COLO668 (cell line): ENCODE measurements around the gene GLB1L2.
A peak's percentile ranks its signal among the peaks of the same experiment; 100 is the strongest.

Experiments
- DNase-seq: peaks from one replicate; lab custom pipeline; 2025; ENCODE audit not compliant: unreplicated experiment; lab: John Stamatoyannopoulos, UW

The GLB1L2 gene

GRCh38 chr11:134383576-134384221 is 51.9 kb downstream of the GLB1L2 start:
- DNase-seq: no peak

GRCh38 chr11:134384406-134384805 is 52.6 kb downstream of the GLB1L2 start:
- DNase-seq: no peak

GRCh38 chr11:134385171-134385570 is 53.4 kb downstream of the GLB1L2 start:
- DNase-seq: no peak

GRCh38 chr11:134385774-134386565 is 54.2 kb downstream of the GLB1L2 start:
- peak; percentile 93 for DNase-seq

- no peak for DNase-seq
Observed at GRCh38 chr11:134386945-134387344, 55.2 kb downstream of the GLB1L2 start.

GRCh38 chr11:134387501-134387900 is 55.7 kb downstream of the GLB1L2 start:
- no peak for DNase-seq

GRCh38 chr11:134388590-134388989 is 56.8 kb downstream of the GLB1L2 start:
- peak; percentile 12 for DNase-seq

GRCh38 chr11:134389464-134390180 is 57.8 kb downstream of the GLB1L2 start:
- DNase-seq: no peak

- no peak for DNase-seq
Observed at GRCh38 chr11:134390706-134391569, 59.1 kb downstream of the GLB1L2 start.

- DNase-seq: no peak
Observed at GRCh38 chr11:134391656-134392055, 59.9 kb downstream of the GLB1L2 start.

GRCh38 chr11:134392953-134393615 is 61.3 kb downstream of the GLB1L2 start:
- no peak for DNase-seq

GRCh38 chr11:134393638-134394037 is 61.9 kb downstream of the GLB1L2 start:
- peak; percentile 66 for DNase-seq

- DNase-seq: no peak
Observed at GRCh38 chr11:134394311-134394710, 62.5 kb downstream of the GLB1L2 start.

GRCh38 chr11:134395002-134395401 is 63.2 kb downstream of the GLB1L2 start:
- no peak for DNase-seq

GRCh38 chr11:134397304-134398078 is 65.7 kb downstream of the GLB1L2 start:
- no peak for DNase-seq

- DNase-seq: peak; percentile 51
Observed at GRCh38 chr11:134398079-134398444, 66.3 kb downstream of the GLB1L2 start.

GRCh38 chr11:134398644-134399292 is 67.0 kb downstream of the GLB1L2 start:
- no peak for DNase-seq

GRCh38 chr11:134399293-134399654 is 67.5 kb downstream of the GLB1L2 start:
- no peak for DNase-seq

- no peak for DNase-seq
Observed at GRCh38 chr11:134399996-134400395, 68.2 kb downstream of the GLB1L2 start.
